HG03575 (cell line): ENCODE results near the gene CAPN5.

Experiments used
- ATAC-seq: cut with Tn5 transposase; IDR thresholded peaks from one replicate; pipeline ENCODE4 v1.9.1; 2021; ENCODE audit not compliant: unreplicated experiment, insufficient number of reproducible peaks, low FRiP score; ENCODE audit errors: extremely low read depth

CAPN5 gene

GRCh38 chr11:77075425-77075905, 8.7 kb downstream of the CAPN5 start:
- ATAC-seq = no peak

GRCh38 chr11:77079666-77080065, 12.9 kb downstream of the CAPN5 start:
- no peak for ATAC-seq

- no peak for ATAC-seq
Measured at GRCh38 chr11:77080643-77081210, 14.0 kb downstream of the CAPN5 start.

- no peak for ATAC-seq
Measured at GRCh38 chr11:77081381-77081851, 14.6 kb downstream of the CAPN5 start.

GRCh38 chr11:77081976-77082836, 15.4 kb downstream of the CAPN5 start:
- ATAC-seq = no peak

GRCh38 chr11:77082838-77083565, 16.2 kb downstream of the CAPN5 start:
- ATAC-seq = no peak

- no peak for ATAC-seq
Measured at GRCh38 chr11:77083566-77084245, 16.9 kb downstream of the CAPN5 start.

- ATAC-seq = no peak
Measured at GRCh38 chr11:77084581-77085191, 17.9 kb downstream of the CAPN5 start.

- ATAC-seq = no peak
Measured at GRCh38 chr11:77085652-77086051, 18.9 kb downstream of the CAPN5 start.

- no peak for ATAC-seq
Measured at GRCh38 chr11:77086521-77087472, 20.0 kb downstream of the CAPN5 start.

GRCh38 chr11:77087723-77088225, 21.0 kb downstream of the CAPN5 start:
- ATAC-seq = no peak

- ATAC-seq = no peak
Measured at GRCh38 chr11:77088236-77089003, 21.6 kb downstream of the CAPN5 start.

- ATAC-seq = no peak
Measured at GRCh38 chr11:77089004-77089545, 22.3 kb downstream of the CAPN5 start.

GRCh38 chr11:77090046-77090372, 23.2 kb downstream of the CAPN5 start:
- ATAC-seq = no peak

GRCh38 chr11:77090373-77091111, 23.8 kb downstream of the CAPN5 start:
- ATAC-seq = no peak
